H1 (cell line): ENCODE measurements around the gene CRTC2. TPM values are rescaled to one million over a fixed set of nuclear protein-coding genes. Genes with fewer than 3 reads are reported as not detected.

ENCODE experiments used
- CTCF ChIA-PET: fragments of 300-600 bp; sonication (Branson Sonifier 250); formaldehyde crosslinking; loops from one replicate; lab custom pipeline; 2021; ENCODE audit not compliant: partially characterized antibody; lab: Charles Lee
- POLR2A ChIA-PET: fragments of 300-600 bp; sonication (Branson Sonifier 250); formaldehyde crosslinking; loops from one replicate; lab custom pipeline; 2021; ENCODE audit warnings: inconsistent platforms; ENCODE audit not compliant: partially characterized antibody; lab: Charles Lee
- DNase-seq, 2 experiments: peaks; one replicate each; pipeline versions ENCODE4 v3.0.0 to v3.0.0-alpha.2; 2010 to 2022; ENCODE audit warnings: low spot score in 2 of 2, low read depth in 1 of 2, mixed read lengths in 1 of 2
- FAIRE-seq: peaks from 2 replicates; lab custom pipeline; 2011; peaks lifted over from hg19 to GRCh38; lab: Jason Lieb, UNC
- H2AFZ ChIP-seq: 2 replicates; pipeline ENCODE4 v1.8.1; 2012; ENCODE audit warnings: low read length, inconsistent platforms
- H2AK5ac ChIP-seq: 2 replicates; pipeline ENCODE4 v1.6.1; 2013; ENCODE audit warnings: low read depth, low read length
- H2BK120ac ChIP-seq: replicated peaks from 2 replicates; pipeline ENCODE3; 2013; ENCODE audit warnings: low read depth, low read length, inconsistent platforms
- H2BK12ac ChIP-seq: 2 replicates; pipeline ENCODE4 v1.6.1; 2013; ENCODE audit warnings: low read depth, low read length
- H2BK15ac ChIP-seq: 2 replicates; pipeline ENCODE4 v1.6.1; 2013; ENCODE audit warnings: low read length
- H2BK20ac ChIP-seq: 2 replicates; pipeline ENCODE4 v1.6.1; 2013; ENCODE audit warnings: low read length
- H2BK5ac ChIP-seq: 2 replicates; pipeline ENCODE4 v1.6.1; 2013; ENCODE audit warnings: low read depth, low read length
- H3K14ac ChIP-seq: 2 replicates; pipeline ENCODE4 v1.6.1; 2013; ENCODE audit warnings: inconsistent platforms; ENCODE audit not compliant: insufficient read length
- H3K18ac ChIP-seq: 2 replicates; pipeline ENCODE4 v1.6.1; 2013; ENCODE audit warnings: low read length; ENCODE audit errors: extremely low read depth
- H3K23ac ChIP-seq: 2 replicates; pipeline ENCODE4 v1.6.1; 2013; ENCODE audit warnings: inconsistent platforms; ENCODE audit not compliant: insufficient read length
- H3K23me2 ChIP-seq: 2 replicates; pipeline ENCODE4 v1.6.1; 2013; ENCODE audit warnings: low read depth, low read length
- H3K27ac ChIP-seq: 2 replicates; pipeline ENCODE4 v1.6.1; 2011; ENCODE audit warnings: low read depth, low read length, inconsistent platforms
- H3K27me3 ChIP-seq, 4 experiments: replicated peaks in 1 of 4; 1 replicate in 1 of 4; 2 replicates in 3 of 4; pipeline versions ENCODE4 v1.6.1 to v1.8.1; 2011 to 2013; ENCODE audit warnings: low read length in 3 of 4, mild to moderate bottlenecking in 3 of 4, inconsistent platforms in 2 of 4, mixed read lengths in 2 of 4, moderate library complexity in 1 of 4; ENCODE audit not compliant: control insufficient read depth in 3 of 4, insufficient read depth in 3 of 4; ENCODE audit errors: extremely low read depth in 1 of 4
- H3K36me3 ChIP-seq, 4 experiments: 2 replicates each; pipeline versions ENCODE4 v1.6.1 to v1.8.1; 2011 to 2013; ENCODE audit warnings: mild to moderate bottlenecking in 4 of 4, low read length in 3 of 4, moderate library complexity in 2 of 4, control low read depth in 1 of 4, inconsistent platforms in 1 of 4; ENCODE audit not compliant: insufficient read depth in 4 of 4, control insufficient read depth in 2 of 4
- H3K4ac ChIP-seq: replicated peaks from 2 replicates; pipeline ENCODE3; 2013; ENCODE audit warnings: low read length, low read depth, mixed read lengths, inconsistent platforms; ENCODE audit not compliant: insufficient read length
- H3K4me1 ChIP-seq, 4 experiments: replicated peaks in 1 of 4; 1 replicate in 1 of 4; 2 replicates in 3 of 4; pipeline versions ENCODE4 v1.6.1 to v1.8.1; 2011 to 2013; ENCODE audit warnings: low read length in 3 of 4, inconsistent platforms in 2 of 4, mixed read lengths in 1 of 4; ENCODE audit not compliant: insufficient read depth in 4 of 4, control insufficient read depth in 3 of 4
- H3K4me2 ChIP-seq, 2 experiments: 2 replicates each; pipeline versions ENCODE4 v1.6.1 to v1.8.1; 2011 to 2013; ENCODE audit warnings: low read depth in 2 of 2, low read length in 2 of 2, control low read depth in 1 of 2, inconsistent platforms in 1 of 2, mild to moderate bottlenecking in 1 of 2; ENCODE audit not compliant: insufficient read depth in 1 of 2
- H3K4me3 ChIP-seq, 4 experiments: fragments of 200-600, 300-600 bp in 1 of 4; sonication (generic), shearing (Covaris generic), sonication (Bioruptor Twin) in 1 of 4; 2 replicates each; pipeline versions ENCODE4 v1.5.1 to v1.8.1; 2011 to 2016; ENCODE audit warnings: low read length in 4 of 4, low read depth in 3 of 4, control low read depth in 2 of 4, inconsistent platforms in 2 of 4, mild to moderate bottlenecking in 2 of 4, mixed read lengths in 1 of 4, moderate library complexity in 1 of 4; ENCODE audit not compliant: insufficient read depth in 2 of 4; ENCODE audit errors: extremely low read depth in 1 of 4
- H3K56ac ChIP-seq: replicated peaks from 2 replicates; pipeline ENCODE3; 2013; ENCODE audit warnings: low read depth, mild to moderate bottlenecking, mixed read lengths, low read length, inconsistent platforms; ENCODE audit not compliant: insufficient read length
- H3K79me1 ChIP-seq: 2 replicates; pipeline ENCODE4 v1.6.1; 2013; ENCODE audit warnings: low read depth, low read length, control low read depth
- H3K79me2 ChIP-seq, 2 experiments: 2 replicates each; pipeline versions ENCODE4 v1.6.1 to v1.8.1; 2012 to 2013; ENCODE audit warnings: low read length in 2 of 2, mild to moderate bottlenecking in 2 of 2, inconsistent platforms in 1 of 2; ENCODE audit not compliant: insufficient read depth in 2 of 2, control insufficient read depth in 1 of 2
- H3K9ac ChIP-seq, 4 experiments: replicated peaks in 1 of 4; 1 replicate in 1 of 4; 2 replicates in 3 of 4; pipeline versions ENCODE4 v1.6.1 to v1.8.1; 2011 to 2013; ENCODE audit warnings: low read depth in 3 of 4, low read length in 3 of 4, control low read depth in 2 of 4, mild to moderate bottlenecking in 2 of 4, moderate library complexity in 2 of 4, inconsistent platforms in 1 of 4; ENCODE audit errors: extremely low read depth in 1 of 4
- H3K9me3 ChIP-seq, 2 experiments: 2 replicates each; pipeline versions ENCODE4 v1.6.1 to v1.8.1; 2012 to 2013; ENCODE audit warnings: mild to moderate bottlenecking in 2 of 2, moderate library complexity in 2 of 2, control low read depth in 1 of 2, inconsistent platforms in 1 of 2, low read depth in 1 of 2, low read length in 1 of 2, mixed read lengths in 1 of 2; ENCODE audit not compliant: insufficient read depth in 2 of 2
- H4K20me1 ChIP-seq, 2 experiments: replicated peaks in 1 of 2; 2 replicates each; pipeline versions ENCODE3 to v1.8.1; 2011 to 2013; ENCODE audit warnings: inconsistent platforms in 2 of 2, low read length in 2 of 2, mild to moderate bottlenecking in 1 of 2; ENCODE audit not compliant: insufficient read depth in 2 of 2, control insufficient read depth in 1 of 2
- H4K5ac ChIP-seq: 2 replicates; pipeline ENCODE4 v1.6.1; 2013; ENCODE audit warnings: low read length, low read depth, mixed read lengths, inconsistent platforms; ENCODE audit not compliant: insufficient read length
- H4K8ac ChIP-seq: 2 replicates; pipeline ENCODE4 v1.8.0; 2013; ENCODE audit warnings: mild to moderate bottlenecking, moderate library complexity, low read length, inconsistent platforms; ENCODE audit not compliant: insufficient read depth; ENCODE audit errors: extremely low read depth
- H4K91ac ChIP-seq: replicated peaks from 2 replicates; pipeline ENCODE3; 2013; ENCODE audit warnings: low read length, mixed read lengths, inconsistent platforms; ENCODE audit not compliant: insufficient read length
- BCL11A ChIP-seq, 2 experiments: IDR thresholded peaks; one replicate each; pipeline ENCODE4 v1.6.1; 2011; ENCODE audit warnings: low read depth in 2 of 2, low read length in 2 of 2, mild to moderate bottlenecking in 2 of 2
- CTCF ChIP-seq, 3 experiments: IDR thresholded peaks; 1 replicate in 2 of 3; 2 replicates in 1 of 3; pipeline versions ENCODE4 v1.5.1 to v1.6.1; 2011; ENCODE audit warnings: low read length in 3 of 3, mild to moderate bottlenecking in 3 of 3, inconsistent platforms in 2 of 3, low read depth in 1 of 3, moderate library complexity in 1 of 3; ENCODE audit not compliant: insufficient read depth in 1 of 3; ENCODE audit errors: control extremely low read depth in 1 of 3
- JUN ChIP-seq: IDR thresholded peaks from 2 replicates; pipeline ENCODE4 v1.6.1; 2011; ENCODE audit warnings: low read depth, mild to moderate bottlenecking, improper control_type of control experiment, low read length
- NANOG ChIP-seq: IDR thresholded peaks from 2 replicates; pipeline ENCODE4 v1.6.1; 2011; ENCODE audit warnings: low read length, low read depth, mild to moderate bottlenecking, inconsistent platforms; ENCODE audit not compliant: insufficient read depth, poor library complexity, severe bottlenecking
- SP4 ChIP-seq: IDR thresholded peaks from 2 replicates; pipeline ENCODE4 v1.6.1; 2012; ENCODE audit warnings: low read length, inconsistent platforms
- TBP ChIP-seq: IDR thresholded peaks from 2 replicates; pipeline ENCODE4 v1.6.1; 2011; ENCODE audit warnings: low read depth, low read length, improper control_type of control experiment
- WGBS, 2 experiments: shearing (Covaris generic) in 1 of 2; methylation state at CpG; one replicate each; pipeline versions ENCODE4 v1.1.6 to v1.1.7; 2013 to 2015; ENCODE audit warnings: low lambda C conversion rate in 2 of 2, mixed read lengths in 2 of 2, inconsistent platforms in 1 of 2, low coverage in 1 of 2, missing lambda C conversion rate in 1 of 2; ENCODE audit not compliant: insufficient replicate concordance in 2 of 2, insufficient coverage in 1 of 2, insufficient read length in 1 of 2; ENCODE audit errors: extremely low coverage in 1 of 2, missing lambda C conversion rate in 1 of 2; 5-methylcytosine and 5-hydroxymethylcytosine counted together
- polyA plus RNA-seq, 7 experiments: library from polyadenylated mRNA; depleted of rRNA in 3 of 7; stranded (reverse) in 5 of 7; unstranded in 2 of 7; fragments of >200 nt in 5 of 7; fragments of 200-250 nt in 2 of 7; gene quantifications; 1 replicate in 5 of 7; 2 replicates in 1 of 7; 4 replicates in 1 of 7; pipeline versions ENCODE4 v1.2.1 to v1.2.3, GENCODE V29; 2011 to 2013; ENCODE audit warnings: missing spikeins in 2 of 7, mixed read lengths in 2 of 7
- total RNA-seq: library from RNA; stranded (reverse); fragmentation: NEBNext Ultra II Directional; extraction: Animal tissue kit (Norgen Biotek cat#: 25700); gene quantifications from 2 replicates; pipeline ENCODE4 v1.2.1, GENCODE V29; 2021
- TF ChIP-seq, protein P1 (sequence below): IDR thresholded peaks from 2 replicates; pipeline ENCODE4 v1.6.1; 2012; ENCODE audit warnings: inconsistent platforms

The CRTC2 gene
- total and polyA plus RNA-seq, 2 of the 8 experiments (the other 6 are each of a cell fraction or from before 2014, with no cell fraction given): 28.6 to 34.3 TPM

- H4K5ac ChIP-seq: no peak overlapping the region
- H3K56ac ChIP-seq: no peak overlapping the region
- 96% methylated on average over 10 of the region's 11 CpGs; no CpG with 5 or more reads in 1 of the 2 experiments for WGBS, 2 experiments
- no peak overlapping the region for H4K91ac ChIP-seq
- H2BK20ac ChIP-seq: no peak overlapping the region
- no peak overlapping the region; a peak in 1 of 4 replicates for H3K4me2 ChIP-seq
- no peak overlapping the region for H4K8ac ChIP-seq
- no peak overlapping the region for H2BK120ac ChIP-seq
- no peaks in the 10 kb centered on the region for H3K9me3 ChIP-seq
- no peak overlapping the region for H3K9ac ChIP-seq
- peaks cover 28% of the 10 kb centered on the region for H3K23me2 ChIP-seq
- H3K23ac ChIP-seq: no peak overlapping the region
- H2AFZ ChIP-seq: no peak overlapping the region
- no peak overlapping the region for H3K4ac ChIP-seq
- H3K79me1 ChIP-seq: peaks cover 23% of the 10 kb centered on the region
- peaks cover 11 to 26% (median 19%) of the 10 kb centered on the region in 4 experiments for H3K36me3 ChIP-seq
- no peak overlapping the region for H2AK5ac ChIP-seq
- no peak overlapping the region for H3K14ac ChIP-seq
- H4K20me1 ChIP-seq: peaks cover 5 to 9% of the 10 kb centered on the region in 2 experiments
- H3K79me2 ChIP-seq: peaks cover 36 to 54% of the 10 kb centered on the region in 2 experiments
- no peak for FAIRE-seq
- POLR2A ChIA-PET: interaction anchor here (0.9 to 15.7 kb wide), 6 partner anchors 13 to 184 kb away, joined by 3 to 454 read pairs (median 42); partner anchors contain the start of genes CREB3L4, DENND4B, JTB and RAB13
- no peak overlapping the region for H2BK15ac ChIP-seq
- H3K4me1 ChIP-seq: peaks cover 6 to 20% (median 12%) of the 10 kb centered on the region in 4 experiments
- H3K4me3 ChIP-seq: no peak overlapping the region
- no peak for DNase-seq
- no peak overlapping the region for H3K18ac ChIP-seq
- H3K27me3 ChIP-seq: no peaks in the 10 kb centered on the region
- no peak overlapping the region for H2BK5ac ChIP-seq
- no peak overlapping the region for H3K27ac ChIP-seq
- H2BK12ac ChIP-seq: no peak overlapping the region
- CTCF ChIA-PET: interaction anchor here (1.5 to 1.9 kb wide), 2 partner anchors 15 to 134 kb away, joined by 3 to 4 read pairs; no protein-coding TSS in a partner anchor
- TF ChIP-seq NANOG: no peak
- no peak for TF ChIP-seq JUN
- TF ChIP-seq TBP: no peak
- no peak for TF ChIP-seq SP4
- TF ChIP-seq, protein P1, sequence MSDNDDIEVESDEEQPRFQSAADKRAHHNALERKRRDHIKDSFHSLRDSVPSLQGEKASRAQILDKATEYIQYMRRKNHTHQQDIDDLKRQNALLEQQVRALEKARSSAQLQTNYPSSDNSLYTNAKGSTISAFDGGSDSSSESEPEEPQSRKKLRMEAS: no peak
- no peak for TF ChIP-seq BCL11A (IDR thresholded peaks at IDR 0.05; ENCODE audit: low read depth in 2 of 2, low read length in 2 of 2)
- TF ChIP-seq CTCF (IDR thresholded peaks at IDR 0.05; ENCODE audit: control extremely low read depth in 1 of 3, insufficient read depth in 1 of 3, low read depth in 1 of 3, low read length in 3 of 3): no peak
These were observed 1.8 kb upstream of the CRTC2 start for GRCh38 chr1:153960206-153960605.
